Fibroblast of skin of right biceps (primary cell): ENCODE results near the gene SNAI1.
"Not testable (repeated sequence)": the region's sequence is repeated elsewhere in the genome, so short reads cannot be mapped to it uniquely, and the experiment has no call there.

Experiments
- DNase-seq: peaks from one replicate; pipeline ENCODE4 v3.0.0-alpha.2; 2013

SNAI1 gene

GRCh38 chr20:49964964-49965780, 17.6 kb upstream of the SNAI1 start:
- no peak for DNase-seq

- DNase-seq: no peak
These were observed 16.9 kb upstream of the SNAI1 start for GRCh38 chr20:49965781-49966305.

- DNase-seq: no peak
These were observed 15.9 kb upstream of the SNAI1 start for GRCh38 chr20:49966861-49967260.

- DNase-seq: no peak
These were observed 13.5 kb upstream of the SNAI1 start for GRCh38 chr20:49969234-49969633.

- DNase-seq: no peak
These were observed 12.8 kb upstream of the SNAI1 start for GRCh38 chr20:49969946-49970345.

- no peak for DNase-seq
These were observed 12.3 kb upstream of the SNAI1 start for GRCh38 chr20:49970498-49970897.

- no peak for DNase-seq
These were observed 8.8 kb upstream of the SNAI1 start for GRCh38 chr20:49973981-49974380.

GRCh38 chr20:49976542-49976941, 6.2 kb upstream of the SNAI1 start:
- DNase-seq: no peak

GRCh38 chr20:49977740-49978139, 5.0 kb upstream of the SNAI1 start:
- DNase-seq: not testable (repeated sequence)

- no peak for DNase-seq
These were observed 4.1 kb upstream of the SNAI1 start for GRCh38 chr20:49978685-49979029.

- peak; percentile 42 for DNase-seq
These were observed 3.5 kb upstream of the SNAI1 start for GRCh38 chr20:49979030-49979832.

GRCh38 chr20:49980140-49981008, 2.4 kb upstream of the SNAI1 start:
- no peak for DNase-seq

- DNase-seq: no peak
These were observed 1.3 kb upstream of the SNAI1 start for GRCh38 chr20:49981218-49982071.

- no peak for DNase-seq
These were observed 771 bp upstream of the SNAI1 start for GRCh38 chr20:49982072-49982345.

- DNase-seq: no peak
These were observed 505 bp downstream of the SNAI1 start for GRCh38 chr20:49983123-49983847.

- no peak for DNase-seq
These were observed 1.1 kb downstream of the SNAI1 start for GRCh38 chr20:49983848-49984408.

GRCh38 chr20:49984426-49985153, 1.8 kb downstream of the SNAI1 start:
- DNase-seq: no peak

GRCh38 chr20:49985157-49985556, 2.4 kb downstream of the SNAI1 start:
- DNase-seq: no peak

- no peak for DNase-seq
These were observed 2.8 kb downstream of the SNAI1 start for GRCh38 chr20:49985617-49986016.

- no peak for DNase-seq
These were observed 3.3 kb downstream of the SNAI1 start for GRCh38 chr20:49986049-49986448.
